Stimulated activated CD4-positive, alpha-beta T cell treated with anti-CD3 and anti-CD28 coated beads, Interleukin-4, amount 100 ng/mL, for 24 hours (primary cell): Measurements from ENCODE around the gene SNX33.

ENCODE experiments used
- DNase-seq: peaks from one replicate; pipeline ENCODE4 v3.0.0-alpha.2; 2020

SNX33 gene

GRCh38 chr15:75644376-75644775, 3.3 kb upstream of the SNX33 start:
- DNase-seq: no peak

GRCh38 chr15:75646112-75646943, 1.4 kb upstream of the SNX33 start:
- DNase-seq: no peak

- no peak for DNase-seq
These were observed 758 bp upstream of the SNX33 start for GRCh38 chr15:75646944-75647364.

GRCh38 chr15:75648156-75649000, 666 bp downstream of the SNX33 start:
- DNase-seq: no peak

- no peak for DNase-seq
These were observed 1.5 kb downstream of the SNX33 start for GRCh38 chr15:75649045-75649761.

- no peak for DNase-seq
These were observed 2.1 kb downstream of the SNX33 start for GRCh38 chr15:75649848-75650247.

GRCh38 chr15:75650908-75651809, 3.4 kb downstream of the SNX33 start:
- DNase-seq: no peak

GRCh38 chr15:75651810-75652543, 4.3 kb downstream of the SNX33 start:
- DNase-seq: no peak

- no peak for DNase-seq
These were observed 5.7 kb downstream of the SNX33 start for GRCh38 chr15:75653347-75653913.

- DNase-seq: no peak
These were observed 6.6 kb downstream of the SNX33 start for GRCh38 chr15:75654201-75654907.

- no peak for DNase-seq
These were observed 8.2 kb downstream of the SNX33 start for GRCh38 chr15:75655931-75656330.

- DNase-seq: no peak
These were observed 8.6 kb downstream of the SNX33 start for GRCh38 chr15:75656331-75656730.

- DNase-seq: no peak
These were observed 9.1 kb downstream of the SNX33 start for GRCh38 chr15:75656813-75657212.

- no peak for DNase-seq
These were observed 11.5 kb downstream of the SNX33 start for GRCh38 chr15:75659141-75659771.

GRCh38 chr15:75659928-75660645, 12.4 kb downstream of the SNX33 start:
- no peak for DNase-seq

GRCh38 chr15:75661100-75661755, 13.5 kb downstream of the SNX33 start:
- DNase-seq: no peak

GRCh38 chr15:75661756-75662140, 14.0 kb downstream of the SNX33 start:
- no peak for DNase-seq

- no peak for DNase-seq
These were observed 15.3 kb downstream of the SNX33 start for GRCh38 chr15:75662823-75663519.
